Brain microvascular endothelial cell (primary cell): ENCODE data around the gene YTHDF1.

Source experiments
- DNase-seq: peaks from one replicate; pipeline ENCODE4 v3.0.0-alpha.2; 2020
- H3K27ac ChIP-seq: fragments of 250-450 bp; sonication (Bioruptor Pico); 2 replicates; pipeline ENCODE4 v1.5.1; 2020; ENCODE audit warnings: mild to moderate bottlenecking, moderate library complexity
- H3K27me3 ChIP-seq: fragments of 250-450 bp; sonication (Bioruptor Pico); replicated peaks from 2 replicates; pipeline ENCODE4 v1.5.1; 2020; ENCODE audit warnings: mild to moderate bottlenecking
- H3K36me3 ChIP-seq: fragments of 250-450 bp; sonication (Bioruptor Pico); replicated peaks from 2 replicates; pipeline ENCODE4 v1.5.1; 2020; ENCODE audit warnings: mild to moderate bottlenecking
- H3K4me3 ChIP-seq: 2 replicates; pipeline ENCODE4 v1.5.1; 2011; ENCODE audit warnings: low read depth, mild to moderate bottlenecking, control low read depth, low read length, moderate library complexity
- CTCF ChIP-seq: IDR thresholded peaks from 2 replicates; pipeline ENCODE4 v1.5.1; 2011; ENCODE audit warnings: low read depth, mild to moderate bottlenecking, moderate library complexity, low read length, control low read depth, inconsistent platforms; ENCODE audit errors: missing control alignments
- in situ Hi-C: cut with HindIII; loops from 2 replicates; pipeline ENCODE4 v1.10.0; 2017; ENCODE audit warnings: low sequenced_read_pairs, low pct_ligation_motif_present

YTHDF1 gene

GRCh38 chr20:63167918-63168520 lies 47.9 kb downstream of the YTHDF1 start:
- DNase-seq, result no peak
- in situ Hi-C loops, result no loop called here
- H3K27ac ChIP-seq, result no peak overlapping the region
- no peak for TF ChIP-seq CTCF
- H3K4me3 ChIP-seq, result no peak overlapping the region
- no peaks in the 10 kb centered on the region for H3K36me3 ChIP-seq
- peaks cover 20% of the 10 kb centered on the region for H3K27me3 ChIP-seq

- no peak overlapping the region for H3K4me3 ChIP-seq
- H3K36me3 ChIP-seq, result no peaks in the 10 kb centered on the region
- in situ Hi-C loops, result no loop called here
- DNase-seq, result no peak
- TF ChIP-seq CTCF, result no peak
- peaks cover 13% of the 10 kb centered on the region for H3K27me3 ChIP-seq
- no peak overlapping the region for H3K27ac ChIP-seq
These were observed 48.7 kb downstream of the YTHDF1 start for GRCh38 chr20:63167026-63167917.

- Histone ChIP-seq H3K27me3 (peaks cover 6% of the 10 kb centered on the region), H3K36me3 (no peaks in the 10 kb centered on the region), H3K27ac (no peak overlapping the region), H3K4me3 (no peak overlapping the region)
- no peak for TF ChIP-seq CTCF
- in situ Hi-C loops, result no loop called here
- no peak for DNase-seq
These were observed 49.5 kb downstream of the YTHDF1 start for GRCh38 chr20:63166193-63167020.

- in situ Hi-C loops, result no loop called here
- DNase-seq, result no peak
- H3K4me3 ChIP-seq, result no peak overlapping the region
- TF ChIP-seq CTCF, result no peak
- no peak overlapping the region for H3K27ac ChIP-seq
- no peaks in the 10 kb centered on the region for H3K36me3 ChIP-seq
- peaks cover 2% of the 10 kb centered on the region for H3K27me3 ChIP-seq
These were observed 50.4 kb downstream of the YTHDF1 start for GRCh38 chr20:63165356-63166192.
